ENCODE data around the gene NMBR. TPM values are rescaled to one million over a fixed set of nuclear protein-coding genes. Genes with fewer than 3 reads are reported as not detected.

The NMBR gene
- total and polyA plus RNA-seq, 8 donors: 0.12 TPM; not detected in 7

- ATAC-seq (no peak), DNase-seq (no peak), FAIRE-seq (no peak)
- Histone ChIP-seq H3K9me3 (no peaks in the 10 kb centered on the region), H3K4me1 (no peaks in the 10 kb centered on the region), H3K36me3 (peaks cover 0 to 6% (median 0%) of the 10 kb centered on the region in 3 donors), H3K4me3 (no peak overlapping the region), H3K27ac (no peak overlapping the region), H3K27me3 (no peaks in the 10 kb centered on the region)
- intact Hi-C loops (cut with DNase I): no loop called here
- no peak for TF ChIP-seq CTCF (IDR thresholded peaks at IDR 0.05)
Observed at GRCh38 chr6:142172758-142173157, 25.8 kb upstream of the NMBR start.

DNA sequence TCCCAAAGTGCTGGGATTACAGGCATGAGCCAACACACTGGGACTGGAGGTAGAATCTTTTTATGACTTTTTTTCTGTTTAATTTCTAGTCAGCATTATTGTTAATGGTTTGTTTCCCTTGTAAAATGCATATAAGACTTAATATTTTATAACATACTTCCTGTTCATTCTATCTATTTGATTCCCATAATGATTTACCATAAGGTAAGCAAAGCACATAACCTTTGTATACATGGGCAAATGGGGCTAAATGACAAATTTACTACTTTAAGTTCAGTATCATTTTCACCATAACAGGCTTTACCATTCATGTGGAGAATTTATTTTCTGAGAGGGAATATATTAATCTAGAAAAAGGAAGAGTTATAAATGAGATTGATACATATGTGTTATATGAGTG lies 24.4 kb upstream of the NMBR start:
- FAIRE-seq (no peak), DNase-seq (no peak), ATAC-seq (no peak)
- no peaks in the 10 kb centered on the region for H3K4me1 ChIP-seq
- H3K27ac ChIP-seq: no peak overlapping the region
- no peaks in the 10 kb centered on the region for H3K27me3 ChIP-seq
- no peaks in the 10 kb centered on the region for H3K9me3 ChIP-seq
- peaks cover 0 to 6% (median 5%) of the 10 kb centered on the region in 3 donors for H3K36me3 ChIP-seq
- no peak for TF ChIP-seq CTCF (IDR thresholded peaks at IDR 0.05)
- intact Hi-C loops (cut with DNase I): no loop called here
- H3K4me3 ChIP-seq: no peak overlapping the region

DNA sequence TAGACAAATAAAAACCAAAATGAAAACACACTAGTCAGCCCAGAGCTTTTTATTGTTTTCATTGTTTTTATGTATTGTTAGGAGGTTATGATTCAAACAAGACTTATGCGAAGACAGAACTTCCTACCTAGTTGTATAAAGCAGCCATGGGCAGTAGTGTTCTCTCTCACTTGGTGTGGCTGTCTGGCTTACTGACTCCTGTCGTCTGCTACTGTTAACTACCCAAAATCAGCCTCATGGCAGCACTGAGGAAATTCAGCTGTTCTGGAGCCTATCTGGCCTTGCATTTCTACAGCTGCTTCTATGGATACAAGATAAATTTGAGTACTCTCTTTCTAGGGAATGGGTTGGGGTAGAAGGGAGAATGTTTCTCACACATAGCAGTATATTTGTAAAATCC lies 20.6 kb upstream of the NMBR start:
- no peak for FAIRE-seq
- 75 to 76% methylated on average over 2 of the region's 2 CpGs for WGBS, 2 donors
- no peak for ATAC-seq

DNA sequence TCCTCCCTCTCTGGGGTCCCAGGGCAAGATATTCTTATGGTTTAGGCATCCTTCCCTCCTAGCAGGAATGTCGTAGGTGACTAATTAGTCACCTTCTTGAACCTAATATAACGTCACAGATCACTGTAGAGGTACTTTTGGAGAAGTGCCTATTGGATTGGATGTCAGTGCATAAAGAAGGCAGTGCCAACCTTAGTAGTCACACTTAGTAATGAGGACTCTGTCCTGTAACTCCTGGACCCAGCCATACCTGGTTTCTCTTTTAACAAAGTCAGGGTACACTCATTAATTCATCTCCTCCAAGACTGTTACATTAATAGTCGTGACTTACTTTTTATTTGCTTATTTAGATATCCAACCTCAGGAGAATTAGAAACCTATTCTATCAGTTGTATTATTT lies 20.1 kb upstream of the NMBR start:
- H3K27me3 ChIP-seq: no peaks in the 10 kb centered on the region
- no peak overlapping the region for H3K27ac ChIP-seq
- FAIRE-seq (no peak), ATAC-seq (no peak), DNase-seq (no peak)
- H3K9me3 ChIP-seq: no peaks in the 10 kb centered on the region
- intact Hi-C loops (cut with DNase I): no loop called here
- no peak overlapping the region for H3K4me3 ChIP-seq
- H3K4me1 ChIP-seq: peaks cover 8 to 14% (median 11%) of the 10 kb centered on the region in 3 donors
- TF ChIP-seq CTCF (IDR thresholded peaks at IDR 0.05): no peak
- peaks cover 0 to 6% (median 5%) of the 10 kb centered on the region in 3 donors for H3K36me3 ChIP-seq
- 74 to 76% methylated on average over 3 of the region's 3 CpGs for WGBS, 2 donors

More for the DNA sequence above, 20.6 kb upstream of the NMBR start:
- H3K4me1 ChIP-seq: peaks cover 5 to 10% (median 7%) of the 10 kb centered on the region in 3 donors
- no peak overlapping the region for H3K4me3 ChIP-seq
- peaks cover 0 to 6% (median 5%) of the 10 kb centered on the region in 3 donors for H3K36me3 ChIP-seq
- TF ChIP-seq CTCF (IDR thresholded peaks at IDR 0.05): no peak
- no peak overlapping the region for H3K27ac ChIP-seq
- intact Hi-C loops (cut with DNase I): no loop called here
- no peak for DNase-seq
- no peaks in the 10 kb centered on the region for H3K27me3 ChIP-seq
- H3K9me3 ChIP-seq: no peaks in the 10 kb centered on the region

GRCh38 chr6:142165227-142165626 lies 18.3 kb upstream of the NMBR start:
- TF ChIP-seq CTCF (IDR thresholded peaks at IDR 0.05): no peak
- peaks cover 8 to 17% (median 15%) of the 10 kb centered on the region in 3 donors for H3K4me1 ChIP-seq
- peaks cover 0 to 5% (median under 1%) of the 10 kb centered on the region in 3 donors for H3K36me3 ChIP-seq
- 83 to 85% methylated on average over 4 of the region's 4 CpGs for WGBS, 2 donors
- DNase-seq (no peak), FAIRE-seq (no peak), ATAC-seq (no peak)
- no peak overlapping the region for H3K27ac ChIP-seq
- H3K9me3 ChIP-seq: no peaks in the 10 kb centered on the region
- intact Hi-C loops (cut with DNase I): no loop called here
- no peaks in the 10 kb centered on the region for H3K27me3 ChIP-seq
- no peak overlapping the region for H3K4me3 ChIP-seq

All from pancreas (tissue), 10 donors.